HG02852 (cell line): ENCODE data around the gene RAPGEF3.

Experiments
- ATAC-seq: cut with Tn5 transposase; IDR thresholded peaks from one replicate; pipeline ENCODE4 v1.9.1; 2021; ENCODE audit warnings: mild to moderate bottlenecking, moderate library complexity; ENCODE audit not compliant: unreplicated experiment

RAPGEF3 gene

GRCh38 chr12:47790676-47791350 is 32.1 kb upstream of the RAPGEF3 start:
- no peak for ATAC-seq

GRCh38 chr12:47789712-47790489 is 31.2 kb upstream of the RAPGEF3 start:
- ATAC-seq = no peak

DNA sequence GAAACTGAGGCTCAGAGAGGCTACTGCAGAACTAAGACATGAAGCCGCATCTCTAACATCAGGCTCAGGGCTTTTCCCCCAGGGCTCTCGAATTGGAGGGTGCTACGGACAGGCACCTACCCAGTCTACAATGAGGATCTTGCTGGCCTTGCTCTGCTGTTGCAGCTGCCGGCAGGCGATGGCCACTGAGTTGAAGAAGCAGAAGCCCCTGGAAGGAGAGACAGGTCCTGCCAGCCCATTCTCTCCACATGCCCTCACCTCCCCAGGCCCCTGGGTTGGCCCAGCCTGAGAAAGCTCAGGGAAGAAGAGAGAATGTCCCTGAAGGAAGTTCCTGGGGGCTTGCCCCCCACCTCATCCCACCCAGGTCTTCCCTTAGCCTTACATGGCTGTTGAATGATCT is 30.5 kb upstream of the RAPGEF3 start:
- ATAC-seq = no peak

DNA sequence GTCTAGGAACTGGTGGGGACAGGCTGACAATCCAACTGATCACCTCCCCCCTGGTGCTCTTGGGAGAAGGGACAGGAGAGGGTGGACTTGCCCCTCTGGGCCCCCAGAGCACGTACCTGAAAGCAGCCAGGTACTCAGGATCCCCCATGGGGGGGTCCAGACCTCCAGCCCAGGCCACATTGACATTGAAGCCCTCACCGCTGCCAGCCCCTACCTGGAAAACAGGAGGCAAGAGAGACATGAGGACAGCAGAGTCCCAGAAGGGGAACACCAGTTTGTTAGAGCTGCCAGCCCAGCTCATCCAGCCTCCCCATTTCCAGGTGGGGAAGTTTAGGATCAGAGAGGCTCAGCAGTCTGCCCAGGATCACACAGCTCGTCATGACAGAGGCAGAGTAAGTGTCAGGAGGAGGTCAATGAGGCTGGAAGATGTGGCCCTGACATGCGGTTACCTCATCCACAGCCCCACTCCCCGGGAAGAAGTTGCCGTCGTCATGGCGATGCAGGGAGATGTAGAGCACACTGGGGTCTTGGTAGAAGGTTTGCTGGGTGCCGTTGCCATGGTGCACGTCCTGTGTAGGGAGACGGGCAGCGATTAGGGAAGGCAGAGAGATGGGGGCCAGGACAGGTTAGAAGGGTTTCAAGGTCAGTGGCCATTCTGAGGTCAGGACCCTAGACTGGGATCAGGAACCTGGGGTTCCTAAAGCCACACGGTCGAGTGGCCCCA is 29.1 kb upstream of the RAPGEF3 start:
- no peak for ATAC-seq

DNA sequence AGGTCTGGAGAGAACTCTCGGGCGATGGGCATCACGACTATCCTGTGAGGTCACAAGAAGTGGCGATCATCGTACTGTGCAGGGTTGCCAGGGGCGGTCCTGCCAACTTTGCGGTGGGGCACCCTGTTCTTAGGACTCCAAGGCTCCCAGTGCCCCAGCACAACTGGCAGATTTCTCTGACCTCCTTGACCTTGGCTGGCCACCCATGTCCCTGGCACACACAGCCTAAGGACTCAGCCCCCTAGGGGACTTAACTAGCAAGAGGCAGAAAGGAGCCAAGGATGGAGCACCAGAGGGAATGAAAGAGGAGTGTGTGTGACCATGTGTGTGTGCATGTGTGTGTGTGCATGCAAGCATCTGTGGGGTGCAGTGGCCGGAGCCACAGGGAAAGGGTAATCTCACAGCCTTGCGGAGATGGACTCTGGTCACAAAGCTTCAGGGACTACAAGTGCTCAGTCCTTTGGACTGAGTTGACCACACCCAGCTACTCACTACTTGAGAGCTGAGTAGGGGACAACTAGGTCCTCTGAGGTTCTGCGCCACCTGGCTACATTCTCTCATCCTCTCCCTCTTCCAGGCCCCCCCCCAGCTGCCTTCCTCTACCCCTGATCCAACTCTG is 28.1 kb upstream of the RAPGEF3 start:
- ATAC-seq = no peak

- ATAC-seq = no peak
Observed at GRCh38 chr12:47785887-47786661, 27.4 kb upstream of the RAPGEF3 start.

DNA sequence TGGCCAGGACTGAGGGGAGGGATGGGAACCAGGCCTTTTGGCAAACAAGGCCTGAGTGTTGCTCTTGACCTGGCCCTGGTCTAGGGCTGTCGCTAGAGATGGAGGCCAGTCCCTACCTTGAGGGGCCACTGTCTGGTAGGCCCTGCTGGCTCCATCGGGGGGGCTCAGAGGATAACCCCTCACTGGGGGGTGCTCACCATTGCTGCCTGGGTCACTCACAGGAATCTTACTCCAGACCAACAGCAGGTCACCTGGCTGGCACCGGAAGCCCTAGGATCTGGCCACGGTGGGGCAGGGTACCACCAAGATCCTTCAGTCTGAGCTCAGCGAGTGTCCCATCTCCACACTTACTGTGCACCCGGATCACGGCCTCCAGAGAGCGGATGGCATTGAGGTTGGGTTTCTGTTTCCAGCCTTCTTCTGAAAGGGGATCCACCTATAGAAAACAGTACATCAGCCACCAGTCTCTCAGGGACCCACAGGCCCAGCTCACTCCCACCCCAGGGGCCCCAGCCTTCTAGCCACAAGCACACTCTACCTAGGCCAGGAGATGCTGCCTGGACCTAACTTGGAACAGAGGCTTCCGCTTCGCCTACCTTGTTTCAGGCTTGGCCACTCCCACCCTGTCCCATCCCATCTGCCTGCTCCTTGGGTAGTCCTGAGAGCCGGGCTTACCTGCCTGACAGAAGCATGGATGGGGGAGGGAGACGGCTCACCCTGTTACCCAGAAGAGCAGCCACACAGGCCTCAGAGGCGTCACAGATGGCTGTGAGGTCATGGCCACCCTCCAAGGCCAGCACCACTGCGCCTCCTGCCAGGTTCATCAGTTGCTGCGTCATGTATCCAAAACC is 26.6 kb upstream of the RAPGEF3 start:
- ATAC-seq = no peak

DNA sequence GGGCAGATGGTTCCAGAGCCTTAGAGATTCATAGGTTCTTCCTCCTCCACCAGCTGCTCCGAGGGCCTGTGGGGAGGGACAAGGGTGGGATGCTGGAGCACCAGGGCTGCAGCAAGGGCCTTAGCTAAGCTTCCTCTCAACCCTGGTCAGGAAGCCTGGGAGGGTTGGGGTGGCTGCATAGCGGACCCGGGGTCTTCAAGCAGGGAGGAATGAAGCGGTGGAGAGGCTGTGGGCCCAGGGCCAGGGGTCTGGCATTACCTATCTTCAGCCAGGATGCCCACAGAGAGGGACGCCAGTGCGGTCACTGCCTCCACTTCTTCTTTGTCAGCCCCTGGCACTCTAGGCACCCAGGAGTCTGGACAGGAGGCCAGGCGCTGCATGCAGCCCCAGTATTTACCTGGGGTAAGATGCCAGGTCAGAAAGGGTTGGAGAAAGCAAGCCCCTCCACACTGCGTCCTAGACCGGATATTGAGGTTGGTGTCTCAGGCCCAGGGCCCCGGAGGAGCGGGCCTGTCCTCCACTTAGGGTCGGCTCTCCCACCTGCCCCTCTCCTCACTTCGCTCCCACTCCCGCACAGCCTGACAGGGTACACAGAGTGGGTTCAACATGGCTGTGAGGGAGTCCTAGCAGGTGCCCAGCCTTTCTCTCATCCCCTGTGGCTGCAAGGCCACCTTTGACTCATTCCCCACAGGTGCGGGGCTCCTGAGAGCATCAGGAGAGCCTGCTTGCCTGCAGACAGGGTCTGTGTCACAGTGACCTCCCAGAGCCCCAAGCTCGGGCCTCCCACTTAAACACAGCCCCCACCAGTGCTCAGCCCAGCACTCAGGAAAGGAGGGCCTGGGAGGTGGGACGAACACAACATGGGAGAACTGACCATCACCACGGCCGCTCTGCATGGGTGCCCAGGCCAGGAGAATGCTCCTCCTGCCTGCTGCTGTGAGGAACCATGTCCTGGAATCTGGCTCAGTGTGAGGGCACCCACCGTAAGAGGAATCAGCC is 25.4 kb upstream of the RAPGEF3 start:
- no peak for ATAC-seq

- ATAC-seq = no peak
Observed at GRCh38 chr12:47783024-47783755, 24.5 kb upstream of the RAPGEF3 start.

- no peak for ATAC-seq
Observed at GRCh38 chr12:47782372-47782770, 23.7 kb upstream of the RAPGEF3 start.

DNA sequence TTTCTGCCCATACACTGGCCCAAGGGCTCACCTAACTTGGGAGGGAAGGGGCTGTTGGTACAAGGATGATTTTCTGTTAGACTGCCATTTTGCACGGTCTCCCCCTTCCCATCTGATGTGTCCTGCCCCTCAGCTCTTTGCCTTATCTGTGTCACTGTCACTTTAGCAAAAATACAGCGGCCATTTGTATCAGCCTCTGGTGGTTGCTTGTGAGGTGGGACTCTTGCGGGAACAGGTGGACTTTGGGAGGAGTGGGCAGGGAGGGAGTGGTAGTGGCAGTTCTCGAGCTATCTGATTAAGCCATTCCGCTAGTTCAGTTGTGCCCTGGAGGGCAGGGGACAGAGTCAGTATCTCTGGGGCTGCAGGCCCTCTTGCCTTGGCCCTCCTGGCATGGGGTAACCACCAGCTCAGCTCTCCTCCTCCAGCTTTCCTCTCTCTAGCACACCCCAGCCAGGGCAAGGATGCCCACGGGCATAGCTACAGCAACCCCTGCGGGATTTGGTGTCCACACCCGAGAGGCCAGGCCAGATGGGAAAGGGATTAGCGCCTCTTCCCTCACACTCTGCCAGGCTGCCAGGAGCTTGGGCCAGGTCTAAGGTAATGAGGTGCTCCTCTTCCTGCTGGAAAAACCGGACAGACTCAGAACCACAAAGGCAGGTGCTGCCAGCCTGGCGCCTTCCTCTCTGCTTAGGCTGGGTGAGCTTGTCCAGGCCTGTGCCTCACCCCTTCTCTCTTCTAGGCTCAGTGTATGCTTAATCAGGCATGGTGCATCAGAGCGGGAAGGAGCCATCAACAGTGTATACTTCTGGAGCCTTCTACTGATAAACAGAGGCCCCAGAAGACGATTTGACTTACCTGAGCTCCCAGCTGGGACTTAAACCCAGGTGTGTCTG is 23.0 kb upstream of the RAPGEF3 start:
- ATAC-seq = no peak

DNA sequence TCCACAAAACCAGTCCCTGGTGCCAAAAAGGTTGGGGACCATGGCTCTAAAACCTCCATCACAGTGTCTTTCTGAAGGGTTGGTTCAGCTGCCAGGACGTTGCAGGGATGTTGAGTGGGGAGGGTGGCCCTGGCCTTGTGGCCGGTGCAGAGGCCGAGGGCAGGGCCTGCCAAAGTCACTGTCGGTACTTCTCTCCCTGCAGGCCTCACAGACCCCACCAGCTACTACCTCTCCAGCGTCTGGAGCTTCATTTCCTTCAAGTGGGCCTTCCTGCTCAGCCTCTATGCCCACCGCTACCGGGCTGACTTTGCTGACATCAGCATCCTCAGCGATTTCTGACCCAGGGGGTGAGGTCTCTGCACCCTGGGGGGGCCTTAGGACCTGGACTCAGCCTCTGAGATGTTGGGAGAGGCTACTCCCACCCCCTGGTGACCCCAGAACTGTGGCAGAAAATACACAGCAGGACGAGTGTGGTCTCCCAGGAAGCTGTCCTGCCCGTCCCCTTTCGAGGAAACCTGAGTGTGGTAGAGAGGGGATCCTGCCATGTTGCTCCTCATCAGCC is 21.3 kb upstream of the RAPGEF3 start:
- no peak for ATAC-seq

DNA sequence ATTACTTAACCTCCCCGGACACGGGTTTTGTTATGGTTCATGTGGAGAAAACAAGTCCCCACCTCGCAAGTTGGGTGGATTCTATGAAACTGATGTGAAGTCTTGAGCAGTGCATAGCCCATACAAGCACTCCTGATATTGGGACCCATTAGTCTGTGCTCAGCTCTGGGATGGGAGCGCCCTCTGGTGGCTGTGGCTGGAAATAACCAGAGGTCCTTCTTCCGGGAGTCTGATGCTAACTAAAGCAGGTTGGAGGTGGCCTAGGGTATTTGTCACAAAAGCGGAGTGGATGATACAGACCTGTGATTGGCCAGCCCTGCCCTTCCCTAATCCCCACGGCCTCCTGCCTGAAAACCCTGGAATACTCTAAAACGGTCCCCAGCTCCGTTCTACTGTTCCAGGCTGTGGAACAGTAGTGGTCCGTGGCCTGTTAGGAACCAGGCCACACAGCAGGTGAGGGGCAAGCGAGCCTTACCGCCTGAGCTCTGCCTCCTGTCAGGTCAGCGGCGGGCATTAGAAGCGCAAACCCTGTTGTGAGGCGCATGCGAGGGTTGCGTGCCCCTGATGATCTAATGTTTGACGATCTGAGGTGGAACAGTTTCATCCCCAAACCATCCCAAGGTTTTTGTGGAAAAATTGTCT is 20.7 kb upstream of the RAPGEF3 start:
- ATAC-seq = peak; percentile 87

DNA sequence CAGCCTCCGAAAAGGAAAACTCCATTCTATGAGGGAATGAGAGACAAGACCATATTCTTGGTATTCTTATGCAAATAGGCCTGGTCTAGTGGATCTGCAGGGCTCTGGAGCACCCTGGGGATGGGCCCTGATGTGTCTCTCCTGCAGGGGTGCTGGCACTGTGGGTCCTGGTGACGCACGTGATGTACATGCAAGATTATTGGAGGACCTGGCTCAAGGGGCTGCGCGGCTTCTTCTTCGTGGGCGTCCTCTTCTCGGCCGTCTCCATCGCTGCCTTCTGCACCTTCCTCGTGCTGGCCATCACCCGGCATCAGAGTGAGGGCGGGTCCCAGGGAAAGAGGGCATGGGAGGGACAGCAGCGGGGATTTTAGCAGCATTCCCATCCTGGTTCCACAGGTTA is 20.2 kb upstream of the RAPGEF3 start:
- no peak for ATAC-seq

- no peak for ATAC-seq
Observed at GRCh38 chr12:47777741-47778558, 19.3 kb upstream of the RAPGEF3 start.
